ENCODE data around the gene RXFP3. TPM values are rescaled to one million over a fixed set of nuclear protein-coding genes. Genes with fewer than 3 reads are reported as not detected.

RXFP3 gene
- total and polyA plus RNA-seq, 2 donors (not counting 1 experiment from before 2014, with no cell fraction given), result not detected

GRCh38 chr5:33890131-33891032 lies 45.8 kb upstream of the RXFP3 start:
- no peak overlapping the region for H3K4me2 ChIP-seq (replicated peaks; ENCODE audit: low read depth, low read length, poor library complexity, severe bottlenecking)
- Mint-ChIP-seq H3K4me3 (no peak overlapping the region), H3K9me3 (ENCODE audit: insufficient read depth) (no peaks in the 10 kb centered on the region), H3K27ac (no peak overlapping the region), H3K4me1 (peaks cover 4% of the 10 kb centered on the region), H3K27me3 (peaks cover 57% of the 10 kb centered on the region)
- H3K36me3 ChIP-seq (replicated peaks in 1 of 2; ENCODE audit: control extremely low read depth in 1 of 2, control insufficient read depth in 1 of 2, extremely low read depth in 1 of 2, insufficient read depth in 2 of 2, low read length in 1 of 2), result no peaks in the 10 kb centered on the region
- 86% methylated on average over 11 of the region's 12 CpGs for WGBS (ENCODE audit: insufficient coverage)
- POLR2A ChIA-PET, result no interaction called here
- intact Hi-C loops (cut with micrococcal nuclease), result no loop called here
- no peak overlapping the region for H3K4me3 ChIP-seq (ENCODE audit: control extremely low read depth in 1 of 5, extremely low read depth in 1 of 5, insufficient read depth in 1 of 5, low read depth in 2 of 5, low read length in 4 of 5)
- no peak for DNase-seq
- no peak overlapping the region for H2AFZ ChIP-seq (ENCODE audit: insufficient read depth, low read depth, low read length, poor library complexity, severe bottlenecking)
- no peak overlapping the region for H3K27ac ChIP-seq (ENCODE audit: low read length in 2 of 2)
- no peaks in the 10 kb centered on the region for H3K79me2 ChIP-seq (ENCODE audit: control insufficient read depth, insufficient read depth, low read length)
- no peak for ATAC-seq (ENCODE audit: low read depth)
- no peak overlapping the region for H3K9ac ChIP-seq (ENCODE audit: low read length)
- no peaks in the 10 kb centered on the region for H4K20me1 ChIP-seq (ENCODE audit: control insufficient read depth, insufficient read depth, low read length, poor library complexity, severe bottlenecking)
- no peaks in the 10 kb centered on the region for H3K4me1 ChIP-seq (ENCODE audit: control insufficient read depth in 2 of 2, insufficient read depth in 2 of 2, low read length in 2 of 2)
- H3K9me3 ChIP-seq (ENCODE audit: control extremely low read depth in 1 of 3, control insufficient read depth in 2 of 3, insufficient read depth in 1 of 3, low read length in 2 of 3), result peaks cover 0 to 7% (median 0%) of the 10 kb centered on the region in 3 donors
- CTCF ChIA-PET, result no interaction called here
- peaks cover 0 to 35% (median 28%) of the 10 kb centered on the region in 4 experiments for H3K27me3 ChIP-seq (replicated peaks in 1 of 4; ENCODE audit: control extremely low read depth in 1 of 4, control insufficient read depth in 3 of 4, insufficient read depth in 4 of 4, low read length in 3 of 4)
- no peak for TF ChIP-seq CTCF (IDR thresholded peaks at IDR 0.05)
- no peak for TF ChIP-seq EZH2 (IDR thresholded peaks at IDR 0.05; ENCODE audit: borderline replicate concordance, insufficient read depth, low read depth, low read length, poor library complexity, severe bottlenecking)

- no peaks in the 10 kb centered on the region for H3K9me3 Mint-ChIP-seq (ENCODE audit: insufficient read depth)
- Histone ChIP-seq H4K20me1 (ENCODE audit: control insufficient read depth, insufficient read depth, low read length, poor library complexity, severe bottlenecking) (no peaks in the 10 kb centered on the region), H3K27ac (ENCODE audit: low read length in 2 of 2) (no peak overlapping the region), H3K36me3 (replicated peaks in 1 of 2; ENCODE audit: control extremely low read depth in 1 of 2, control insufficient read depth in 1 of 2, extremely low read depth in 1 of 2, insufficient read depth in 2 of 2, low read length in 1 of 2) (no peaks in the 10 kb centered on the region), H3K9me3 (ENCODE audit: control extremely low read depth in 1 of 3, control insufficient read depth in 2 of 3, insufficient read depth in 1 of 3, low read length in 2 of 3) (peaks cover 0 to 7% (median 0%) of the 10 kb centered on the region in 3 donors), H3K79me2 (ENCODE audit: control insufficient read depth, insufficient read depth, low read length) (no peaks in the 10 kb centered on the region), H3K4me1 (ENCODE audit: control insufficient read depth in 2 of 2, insufficient read depth in 2 of 2, low read length in 2 of 2) (no peaks in the 10 kb centered on the region), H3K27me3 (replicated peaks in 1 of 4; ENCODE audit: control extremely low read depth in 1 of 4, control insufficient read depth in 3 of 4, insufficient read depth in 4 of 4, low read length in 3 of 4) (peaks cover 0 to 35% (median 28%) of the 10 kb centered on the region in 4 experiments), H2AFZ (ENCODE audit: insufficient read depth, low read depth, low read length, poor library complexity, severe bottlenecking) (no peak overlapping the region), H3K9ac (ENCODE audit: low read length) (no peak overlapping the region), H3K4me2 (replicated peaks; ENCODE audit: low read depth, low read length, poor library complexity, severe bottlenecking) (no peak overlapping the region), H3K4me3 (ENCODE audit: control extremely low read depth in 1 of 5, extremely low read depth in 1 of 5, insufficient read depth in 1 of 5, low read depth in 2 of 5, low read length in 4 of 5) (no peak overlapping the region)
- 0% methylated on average over 3 of the region's 6 CpGs for WGBS (ENCODE audit: insufficient coverage)
- ChIA-PET CTCF (no interaction called here), POLR2A (no interaction called here)
- H3K27ac Mint-ChIP-seq, result no peak overlapping the region
- peaks cover 60% of the 10 kb centered on the region for H3K27me3 Mint-ChIP-seq
- peaks cover 4% of the 10 kb centered on the region for H3K4me1 Mint-ChIP-seq
- ATAC-seq (ENCODE audit: low read depth), result no peak
- TF ChIP-seq EZH2 (IDR thresholded peaks at IDR 0.05; ENCODE audit: borderline replicate concordance, insufficient read depth, low read depth, low read length, poor library complexity, severe bottlenecking), result no peak
- TF ChIP-seq CTCF (IDR thresholded peaks at IDR 0.05), result no peak
- DNase-seq, result no peak
- intact Hi-C loops (cut with micrococcal nuclease), result no loop called here
- peak overlapping the region; percentile 40 for H3K4me3 Mint-ChIP-seq
Observed at GRCh38 chr5:33891446-33891787, 44.8 kb upstream of the RXFP3 start.

Measured in B cell (primary cell).